ENCODE results near the gene AKAP13. TPM values are rescaled to one million over a fixed set of nuclear protein-coding genes. Genes with fewer than 3 reads are reported as not detected.

Gene AKAP13
- total RNA-seq, 1 experiment from 2014 or later = 47.3 TPM

GRCh38 chr15:85539491-85539890, 159.1 kb downstream of the AKAP13 start:
- Mint-ChIP-seq H3K27me3 (ENCODE audit: low read depth) (no peaks in the 10 kb centered on the region), H3K4me3 (no peak overlapping the region), H3K9me3 (no peaks in the 10 kb centered on the region), H3K36me3 (ENCODE audit: insufficient read depth in 1 of 3, low read depth in 3 of 3) (peaks cover 1 to 8% (median 3%) of the 10 kb centered on the region in 3 experiments; a peak in 4 of 7 replicates), H3K27ac (no peak overlapping the region; a peak in 1 of 7 replicates), H3K4me1 (peaks cover 7 to 16% of the 10 kb centered on the region in 2 experiments)
- Histone ChIP-seq H3K14ac (ENCODE audit: insufficient read depth, low read length) (no peak overlapping the region), H3K9me3 (ENCODE audit: control insufficient read depth, low read depth, low read length) (no peaks in the 10 kb centered on the region), H2AFZ (ENCODE audit: low read length) (no peak overlapping the region), H2BK120ac (ENCODE audit: low read depth, low read length, poor library complexity, severe bottlenecking) (no peak overlapping the region), H2BK15ac (ENCODE audit: low read depth, low read length) (no peak overlapping the region), H3K4me1 (ENCODE audit: insufficient read depth, low read length) (no peaks in the 10 kb centered on the region; the same call in 1 of the 2 replicates), H3T11ph (ENCODE audit: low read length) (no peak overlapping the region), H3K56ac (ENCODE audit: insufficient read length, low read depth, low read length) (no peak overlapping the region), H3K4ac (ENCODE audit: low read depth, low read length) (no peak overlapping the region), H2BK12ac (ENCODE audit: insufficient read length, low read depth, low read length) (no peak overlapping the region), H3K79me1 (ENCODE audit: insufficient read depth, low read depth, low read length, poor library complexity, severe bottlenecking) (no peaks in the 10 kb centered on the region), H3K27me3 (ENCODE audit: insufficient read depth, low read length) (no peaks in the 10 kb centered on the region), H3K9ac (ENCODE audit: extremely low read depth, insufficient read length, low read length) (no peak overlapping the region), H2AK5ac (ENCODE audit: insufficient read length, low read length) (no peak overlapping the region), H3K79me2 (ENCODE audit: insufficient read depth, low read length) (0 out of 2 replicates have a peak, but pooled peaks cover 2% of the 10 kb centered on the region), H2BK5ac (ENCODE audit: insufficient read length, low read length) (no peak overlapping the region), H4K20me1 (ENCODE audit: control insufficient read depth, insufficient read depth, insufficient read length) (no peaks in the 10 kb centered on the region), H3K4me2 (ENCODE audit: insufficient read depth, insufficient read length, low read length) (no peak overlapping the region), H3K23me2 (ENCODE audit: insufficient read length, low read depth, low read length, poor library complexity, severe bottlenecking) (no peaks in the 10 kb centered on the region), H4K5ac (ENCODE audit: insufficient read length, low read depth, low read length) (no peak overlapping the region), H4K8ac (replicated peaks; ENCODE audit: insufficient read length, low read depth, low read length) (no peak overlapping the region), H2BK20ac (ENCODE audit: low read depth, low read length, poor library complexity, severe bottlenecking) (no peak overlapping the region), H3K27ac (ENCODE audit: insufficient read length, low read depth, low read length) (no peak overlapping the region), H4K91ac (ENCODE audit: insufficient read length, low read depth, low read length) (no peak overlapping the region), H3K18ac (ENCODE audit: insufficient read length, low read depth, low read length) (no peak overlapping the region), H3K23ac (ENCODE audit: insufficient read length, low read depth, low read length) (no peak overlapping the region)
- TF ChIP-seq CTCF (conservative IDR thresholded peaks at IDR 0.05) = no peak
- DNase-seq = no peak
